ENCODE measurements around the gene GPC6. TPM values are rescaled to one million over a fixed set of nuclear protein-coding genes. Genes with fewer than 3 reads are reported as not detected.

The GPC6 gene
- polyA plus RNA-seq, 2 donors = 0.16 to 0.22 TPM

GRCh38 chr13:94174009-94174408 lies 947.4 kb downstream of the GPC6 start:
- no peak overlapping the region for H3K4me3 ChIP-seq (ENCODE audit: low read depth in 1 of 2, low read length in 2 of 2)
- H3K27me3 ChIP-seq (ENCODE audit: control insufficient read depth in 1 of 2, insufficient read depth in 2 of 2, low read length in 2 of 2) = no peaks in the 10 kb centered on the region
- H3K9me3 ChIP-seq (ENCODE audit: control insufficient read depth in 2 of 2, insufficient read depth in 1 of 2, low read depth in 1 of 2, low read length in 1 of 2) = no peaks in the 10 kb centered on the region
- no peak overlapping the region for H3K27ac ChIP-seq (ENCODE audit: low read depth in 2 of 2, low read length in 1 of 2)
- H3K4me1 ChIP-seq (ENCODE audit: control insufficient read depth in 2 of 2, insufficient read depth in 2 of 2, low read length in 1 of 2) = no peaks in the 10 kb centered on the region
- H3K36me3 ChIP-seq (ENCODE audit: control insufficient read depth in 2 of 2, insufficient read depth in 2 of 2, low read length in 1 of 2) = no peaks in the 10 kb centered on the region

GRCh38 chr13:94175076-94175475 lies 948.5 kb downstream of the GPC6 start:
- Histone ChIP-seq H3K27me3 (ENCODE audit: control insufficient read depth in 1 of 2, insufficient read depth in 2 of 2, low read length in 2 of 2) (no peaks in the 10 kb centered on the region), H3K4me3 (ENCODE audit: low read depth in 1 of 2, low read length in 2 of 2) (no peak overlapping the region), H3K9me3 (ENCODE audit: control insufficient read depth in 2 of 2, insufficient read depth in 1 of 2, low read depth in 1 of 2, low read length in 1 of 2) (no peaks in the 10 kb centered on the region), H3K4me1 (ENCODE audit: control insufficient read depth in 2 of 2, insufficient read depth in 2 of 2, low read length in 1 of 2) (no peaks in the 10 kb centered on the region), H3K27ac (ENCODE audit: low read depth in 2 of 2, low read length in 1 of 2) (no peak overlapping the region), H3K36me3 (ENCODE audit: control insufficient read depth in 2 of 2, insufficient read depth in 2 of 2, low read length in 1 of 2) (no peaks in the 10 kb centered on the region)
- 77 to 82% methylated on average over 1 of the region's 1 CpG for WGBS, 2 donors

GRCh38 chr13:94176561-94176960 lies 950.0 kb downstream of the GPC6 start:
- Histone ChIP-seq H3K27me3 (ENCODE audit: control insufficient read depth in 1 of 2, insufficient read depth in 2 of 2, low read length in 2 of 2) (no peaks in the 10 kb centered on the region), H3K36me3 (ENCODE audit: control insufficient read depth in 2 of 2, insufficient read depth in 2 of 2, low read length in 1 of 2) (no peaks in the 10 kb centered on the region), H3K9me3 (ENCODE audit: control insufficient read depth in 2 of 2, insufficient read depth in 1 of 2, low read depth in 1 of 2, low read length in 1 of 2) (no peaks in the 10 kb centered on the region), H3K4me1 (ENCODE audit: control insufficient read depth in 2 of 2, insufficient read depth in 2 of 2, low read length in 1 of 2) (no peaks in the 10 kb centered on the region), H3K4me3 (ENCODE audit: low read depth in 1 of 2, low read length in 2 of 2) (no peak overlapping the region), H3K27ac (ENCODE audit: low read depth in 2 of 2, low read length in 1 of 2) (no peak overlapping the region)
- WGBS, 2 donors = 62 to 64% methylated on average over 4 of the region's 4 CpGs

GRCh38 chr13:94177041-94177440 lies 950.4 kb downstream of the GPC6 start:
- Histone ChIP-seq H3K4me1 (ENCODE audit: control insufficient read depth in 2 of 2, insufficient read depth in 2 of 2, low read length in 1 of 2) (no peaks in the 10 kb centered on the region), H3K4me3 (ENCODE audit: low read depth in 1 of 2, low read length in 2 of 2) (no peak overlapping the region), H3K9me3 (ENCODE audit: control insufficient read depth in 2 of 2, insufficient read depth in 1 of 2, low read depth in 1 of 2, low read length in 1 of 2) (no peaks in the 10 kb centered on the region), H3K36me3 (ENCODE audit: control insufficient read depth in 2 of 2, insufficient read depth in 2 of 2, low read length in 1 of 2) (no peaks in the 10 kb centered on the region), H3K27ac (ENCODE audit: low read depth in 2 of 2, low read length in 1 of 2) (no peak overlapping the region), H3K27me3 (ENCODE audit: control insufficient read depth in 1 of 2, insufficient read depth in 2 of 2, low read length in 2 of 2) (no peaks in the 10 kb centered on the region)
- WGBS, 2 donors = 63 to 77% methylated on average over 2 of the region's 2 CpGs

GRCh38 chr13:94178625-94179244 lies 952.1 kb downstream of the GPC6 start:
- 38 to 39% methylated on average over 5 of the region's 5 CpGs for WGBS, 2 donors

GRCh38 chr13:94181461-94182107 lies 955.0 kb downstream of the GPC6 start:
- H3K4me3 ChIP-seq (ENCODE audit: low read depth in 1 of 2, low read length in 2 of 2) = no peak overlapping the region
- 77 to 88% methylated on average over 1 of the region's 1 CpG for WGBS, 2 donors

More at GRCh38 chr13:94178625-94179244, 952.1 kb downstream of the GPC6 start:
- no peaks in the 10 kb centered on the region for H3K27me3 ChIP-seq (ENCODE audit: control insufficient read depth in 1 of 2, insufficient read depth in 2 of 2, low read length in 2 of 2)
- no peaks in the 10 kb centered on the region for H3K36me3 ChIP-seq (ENCODE audit: control insufficient read depth in 2 of 2, insufficient read depth in 2 of 2, low read length in 1 of 2)
- H3K4me3 ChIP-seq (ENCODE audit: low read depth in 1 of 2, low read length in 2 of 2) = no peak overlapping the region
- H3K9me3 ChIP-seq (ENCODE audit: control insufficient read depth in 2 of 2, insufficient read depth in 1 of 2, low read depth in 1 of 2, low read length in 1 of 2) = no peaks in the 10 kb centered on the region
- no peak overlapping the region for H3K27ac ChIP-seq (ENCODE audit: low read depth in 2 of 2, low read length in 1 of 2)
- H3K4me1 ChIP-seq (ENCODE audit: control insufficient read depth in 2 of 2, insufficient read depth in 2 of 2, low read length in 1 of 2) = no peaks in the 10 kb centered on the region

GRCh38 chr13:94182185-94182761 lies 955.7 kb downstream of the GPC6 start:
- Histone ChIP-seq H3K36me3 (ENCODE audit: control insufficient read depth in 2 of 2, insufficient read depth in 2 of 2, low read length in 1 of 2) (no peaks in the 10 kb centered on the region), H3K9me3 (ENCODE audit: control insufficient read depth in 2 of 2, insufficient read depth in 1 of 2, low read depth in 1 of 2, low read length in 1 of 2) (no peaks in the 10 kb centered on the region), H3K4me3 (ENCODE audit: low read depth in 1 of 2, low read length in 2 of 2) (no peak overlapping the region), H3K27ac (ENCODE audit: low read depth in 2 of 2, low read length in 1 of 2) (no peak overlapping the region), H3K4me1 (ENCODE audit: control insufficient read depth in 2 of 2, insufficient read depth in 2 of 2, low read length in 1 of 2) (no peaks in the 10 kb centered on the region), H3K27me3 (ENCODE audit: control insufficient read depth in 1 of 2, insufficient read depth in 2 of 2, low read length in 2 of 2) (no peaks in the 10 kb centered on the region)

More at GRCh38 chr13:94181461-94182107, 955.0 kb downstream of the GPC6 start:
- no peaks in the 10 kb centered on the region for H3K27me3 ChIP-seq (ENCODE audit: control insufficient read depth in 1 of 2, insufficient read depth in 2 of 2, low read length in 2 of 2)
- H3K9me3 ChIP-seq (ENCODE audit: control insufficient read depth in 2 of 2, insufficient read depth in 1 of 2, low read depth in 1 of 2, low read length in 1 of 2) = no peaks in the 10 kb centered on the region
- H3K4me1 ChIP-seq (ENCODE audit: control insufficient read depth in 2 of 2, insufficient read depth in 2 of 2, low read length in 1 of 2) = no peaks in the 10 kb centered on the region
- H3K27ac ChIP-seq (ENCODE audit: low read depth in 2 of 2, low read length in 1 of 2) = no peak overlapping the region
- no peaks in the 10 kb centered on the region for H3K36me3 ChIP-seq (ENCODE audit: control insufficient read depth in 2 of 2, insufficient read depth in 2 of 2, low read length in 1 of 2)

GRCh38 chr13:94186470-94186869 lies 959.9 kb downstream of the GPC6 start:
- Histone ChIP-seq H3K36me3 (ENCODE audit: control insufficient read depth in 2 of 2, insufficient read depth in 2 of 2, low read length in 1 of 2) (no peaks in the 10 kb centered on the region), H3K4me1 (ENCODE audit: control insufficient read depth in 2 of 2, insufficient read depth in 2 of 2, low read length in 1 of 2) (peaks cover 0 to 3% of the 10 kb centered on the region in 2 donors), H3K9me3 (ENCODE audit: control insufficient read depth in 2 of 2, insufficient read depth in 1 of 2, low read depth in 1 of 2, low read length in 1 of 2) (no peaks in the 10 kb centered on the region), H3K27me3 (ENCODE audit: control insufficient read depth in 1 of 2, insufficient read depth in 2 of 2, low read length in 2 of 2) (no peaks in the 10 kb centered on the region), H3K27ac (ENCODE audit: low read depth in 2 of 2, low read length in 1 of 2) (no peak overlapping the region), H3K4me3 (ENCODE audit: low read depth in 1 of 2, low read length in 2 of 2) (no peak overlapping the region)
- WGBS, 2 donors = 87 to 91% methylated on average over 3 of the region's 3 CpGs

GRCh38 chr13:94188201-94188854 lies 961.7 kb downstream of the GPC6 start:
- no peaks in the 10 kb centered on the region for H3K9me3 ChIP-seq (ENCODE audit: control insufficient read depth in 2 of 2, insufficient read depth in 1 of 2, low read depth in 1 of 2, low read length in 1 of 2)
- WGBS, 2 donors = 80 to 81% methylated on average over 5 of the region's 5 CpGs
- no peaks in the 10 kb centered on the region for H3K27me3 ChIP-seq (ENCODE audit: control insufficient read depth in 1 of 2, insufficient read depth in 2 of 2, low read length in 2 of 2)
- H3K36me3 ChIP-seq (ENCODE audit: control insufficient read depth in 2 of 2, insufficient read depth in 2 of 2, low read length in 1 of 2) = no peaks in the 10 kb centered on the region
- H3K4me3 ChIP-seq (ENCODE audit: low read depth in 1 of 2, low read length in 2 of 2) = no peak overlapping the region
- peaks cover 0 to 3% of the 10 kb centered on the region in 2 donors for H3K4me1 ChIP-seq (ENCODE audit: control insufficient read depth in 2 of 2, insufficient read depth in 2 of 2, low read length in 1 of 2)
- no peak overlapping the region for H3K27ac ChIP-seq (ENCODE audit: low read depth in 2 of 2, low read length in 1 of 2)
